ENCODE results near the gene MKRN1.

The MKRN1 gene

GRCh38 chr7:140475747-140476333 is 3.5 kb downstream of the MKRN1 start:
- Histone ChIP-seq H3K4me3 (ENCODE audit: insufficient read depth in 1 of 2, low read depth in 1 of 2, low read length in 2 of 2) (no peak overlapping the region), H2BK5ac (ENCODE audit: low read depth, low read length, poor library complexity, severe bottlenecking) (no peak overlapping the region), H4K91ac (ENCODE audit: low read length) (no peak overlapping the region), H3K9me3 (ENCODE audit: control insufficient read depth, low read length) (no peaks in the 10 kb centered on the region), H3K4me2 (ENCODE audit: low read length, poor library complexity, severe bottlenecking) (no peak overlapping the region), H3K4ac (ENCODE audit: low read depth in 1 of 2, low read length in 2 of 2) (no peak overlapping the region), H3K9ac (ENCODE audit: low read length) (no peak overlapping the region), H3K79me1 (replicated peaks; ENCODE audit: low read length, poor library complexity, severe bottlenecking) (peaks cover 7% of the 10 kb centered on the region), H2BK15ac (ENCODE audit: low read depth, poor library complexity, severe bottlenecking) (no peak overlapping the region), H3K27me3 (ENCODE audit: control insufficient read depth in 1 of 2, insufficient read depth in 1 of 2, low read length in 2 of 2) (no peaks in the 10 kb centered on the region), H3K27ac (ENCODE audit: low read length, poor library complexity, severe bottlenecking) (no peak overlapping the region), H3K14ac (ENCODE audit: low read length in 2 of 2) (no peak overlapping the region), H2BK120ac (ENCODE audit: low read depth, low read length) (no peak overlapping the region), H2BK12ac (ENCODE audit: low read length in 2 of 2) (no peak overlapping the region), H3K23ac (ENCODE audit: low read length in 2 of 2) (no peak overlapping the region), H3K36me3 (ENCODE audit: control insufficient read depth in 1 of 2, insufficient read depth in 2 of 2, low read depth in 1 of 2, low read length in 2 of 2) (peaks cover 0 to 4% of the 10 kb centered on the region in 2 experiments), H4K8ac (ENCODE audit: low read length) (no peak overlapping the region), H3K4me1 (ENCODE audit: control insufficient read depth, insufficient read depth, low read depth, low read length) (peaks cover 2% of the 10 kb centered on the region), H2AFZ (ENCODE audit: low read depth, low read length) (no peak overlapping the region), H2AK5ac (ENCODE audit: low read length, severe bottlenecking) (no peak overlapping the region), H3K18ac (ENCODE audit: low read depth in 1 of 2, low read length in 2 of 2) (no peak overlapping the region)
- peak; percentile 58 for DNase-seq
- WGBS = 82% methylated on average over 1 of the region's 2 CpGs

DNA sequence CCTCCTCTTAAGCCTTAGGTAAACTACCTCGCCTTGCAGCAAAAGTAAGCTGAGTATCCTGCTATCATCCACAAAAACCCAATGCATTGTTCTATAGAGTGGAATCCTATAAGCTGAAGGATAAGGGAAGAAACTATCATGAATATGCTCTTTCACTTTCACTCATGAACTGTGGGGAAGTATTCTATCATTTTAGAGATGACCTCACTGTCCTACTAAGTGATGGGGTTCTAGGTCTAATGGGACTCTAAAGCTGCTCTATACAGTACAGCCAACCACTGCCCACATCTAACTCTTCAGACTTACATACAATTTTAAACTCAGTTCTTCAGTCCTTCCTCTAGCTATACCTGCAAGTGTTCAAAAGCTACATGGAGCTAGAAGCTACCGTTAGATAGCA is 16.2 kb downstream of the MKRN1 start:
- Histone ChIP-seq H4K91ac (ENCODE audit: low read length) (no peak overlapping the region), H3K4me1 (ENCODE audit: control insufficient read depth, insufficient read depth, low read depth, low read length) (no peaks in the 10 kb centered on the region), H2BK120ac (ENCODE audit: low read depth, low read length) (no peak overlapping the region), H2AFZ (ENCODE audit: low read depth, low read length) (no peak overlapping the region), H3K4me2 (ENCODE audit: low read length, poor library complexity, severe bottlenecking) (no peak overlapping the region), H3K27ac (ENCODE audit: low read length, poor library complexity, severe bottlenecking) (no peak overlapping the region), H3K79me1 (replicated peaks; ENCODE audit: low read length, poor library complexity, severe bottlenecking) (peaks cover 42% of the 10 kb centered on the region), H3K23ac (ENCODE audit: low read length in 2 of 2) (no peak overlapping the region), H3K4ac (ENCODE audit: low read depth in 1 of 2, low read length in 2 of 2) (no peak overlapping the region), H2AK5ac (ENCODE audit: low read length, severe bottlenecking) (no peak overlapping the region), H3K18ac (ENCODE audit: low read depth in 1 of 2, low read length in 2 of 2) (no peak overlapping the region), H3K9me3 (ENCODE audit: control insufficient read depth, low read length) (no peaks in the 10 kb centered on the region), H3K36me3 (ENCODE audit: control insufficient read depth in 1 of 2, insufficient read depth in 2 of 2, low read depth in 1 of 2, low read length in 2 of 2) (peaks cover 43 to 76% of the 10 kb centered on the region in 2 experiments), H3K27me3 (ENCODE audit: control insufficient read depth in 1 of 2, insufficient read depth in 1 of 2, low read length in 2 of 2) (no peaks in the 10 kb centered on the region), H4K8ac (ENCODE audit: low read length) (no peak overlapping the region), H2BK5ac (ENCODE audit: low read depth, low read length, poor library complexity, severe bottlenecking) (no peak overlapping the region), H3K9ac (ENCODE audit: low read length) (no peak overlapping the region), H2BK15ac (ENCODE audit: low read depth, poor library complexity, severe bottlenecking) (no peak overlapping the region), H3K4me3 (ENCODE audit: insufficient read depth in 1 of 2, low read depth in 1 of 2, low read length in 2 of 2) (no peak overlapping the region), H3K14ac (ENCODE audit: low read length in 2 of 2) (no peak overlapping the region), H2BK12ac (ENCODE audit: low read length in 2 of 2) (no peak overlapping the region)
- 92% methylated on average over 1 of the region's 2 CpGs for WGBS
- no peak for DNase-seq

DNA sequence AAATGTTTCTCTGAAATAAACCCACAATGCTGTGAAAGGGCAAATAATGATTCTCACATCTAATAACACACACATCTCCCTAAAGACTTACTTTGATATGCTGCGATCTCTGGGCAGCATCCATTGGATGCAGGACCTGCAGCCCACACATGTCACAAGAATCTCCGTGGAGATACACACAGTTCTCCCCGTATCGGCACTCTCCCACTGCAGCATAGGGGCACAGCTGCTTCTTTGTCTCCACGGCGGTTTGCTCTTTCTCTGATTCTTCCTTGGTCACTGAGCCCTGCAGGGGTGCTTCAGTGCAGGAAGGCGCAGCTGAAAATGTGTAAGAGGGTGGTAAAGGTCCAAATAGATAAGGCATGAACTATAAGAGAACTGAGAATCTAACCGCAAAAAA is 20.4 kb downstream of the MKRN1 start:
- no peak overlapping the region for H2BK12ac ChIP-seq (ENCODE audit: low read length in 2 of 2)
- peaks cover 34 to 88% of the 10 kb centered on the region in 2 experiments for H3K36me3 ChIP-seq (ENCODE audit: control insufficient read depth in 1 of 2, insufficient read depth in 2 of 2, low read depth in 1 of 2, low read length in 2 of 2)
- no peak overlapping the region for H4K91ac ChIP-seq (ENCODE audit: low read length)
- H3K27ac ChIP-seq (ENCODE audit: low read length, poor library complexity, severe bottlenecking) = no peak overlapping the region
- H3K14ac ChIP-seq (ENCODE audit: low read length in 2 of 2) = no peak overlapping the region
- H2BK15ac ChIP-seq (ENCODE audit: low read depth, poor library complexity, severe bottlenecking) = no peak overlapping the region
- H3K79me1 ChIP-seq (replicated peaks; ENCODE audit: low read length, poor library complexity, severe bottlenecking) = peaks cover 29% of the 10 kb centered on the region
- H3K4me3 ChIP-seq (ENCODE audit: insufficient read depth in 1 of 2, low read depth in 1 of 2, low read length in 2 of 2) = no peak overlapping the region
- H3K27me3 ChIP-seq (ENCODE audit: control insufficient read depth in 1 of 2, insufficient read depth in 1 of 2, low read length in 2 of 2) = no peaks in the 10 kb centered on the region
- no peak overlapping the region for H2BK5ac ChIP-seq (ENCODE audit: low read depth, low read length, poor library complexity, severe bottlenecking)
- no peak overlapping the region for H3K4me2 ChIP-seq (ENCODE audit: low read length, poor library complexity, severe bottlenecking)
- no peak overlapping the region for H4K8ac ChIP-seq (ENCODE audit: low read length)
- H2AFZ ChIP-seq (ENCODE audit: low read depth, low read length) = no peak overlapping the region
- DNase-seq = no peak
- no peak overlapping the region for H3K18ac ChIP-seq (ENCODE audit: low read depth in 1 of 2, low read length in 2 of 2)
- WGBS = over 99% methylated on average over 7 of the region's 8 CpGs
- no peak overlapping the region for H3K9ac ChIP-seq (ENCODE audit: low read length)
- H3K4me1 ChIP-seq (ENCODE audit: control insufficient read depth, insufficient read depth, low read depth, low read length) = peaks cover 4% of the 10 kb centered on the region
- no peak overlapping the region for H2BK120ac ChIP-seq (ENCODE audit: low read depth, low read length)
- no peak overlapping the region for H3K4ac ChIP-seq (ENCODE audit: low read depth in 1 of 2, low read length in 2 of 2)
- no peak overlapping the region for H2AK5ac ChIP-seq (ENCODE audit: low read length, severe bottlenecking)
- H3K23ac ChIP-seq (ENCODE audit: low read length in 2 of 2) = no peak overlapping the region
- H3K9me3 ChIP-seq (ENCODE audit: control insufficient read depth, low read length) = no peaks in the 10 kb centered on the region

DNA sequence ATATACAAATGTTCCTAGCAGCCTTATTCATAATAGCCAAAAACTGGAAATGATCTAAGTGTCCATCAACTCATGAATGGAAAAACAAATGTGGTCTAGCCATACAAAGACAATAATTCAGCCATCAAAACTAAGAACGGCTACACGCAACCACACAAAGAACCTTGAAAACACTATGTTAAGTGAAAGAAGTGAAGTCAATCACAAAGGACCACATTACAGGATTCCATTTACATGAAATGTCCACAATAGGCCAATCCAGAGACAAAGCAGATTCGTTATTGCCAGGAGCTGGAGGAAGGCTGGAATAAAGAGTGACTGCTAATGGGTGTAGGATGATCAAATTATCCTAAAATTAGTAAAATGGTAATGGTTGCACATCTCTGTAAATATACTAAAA is 21.1 kb downstream of the MKRN1 start:
- H3K23ac ChIP-seq (ENCODE audit: low read length in 2 of 2) = no peak overlapping the region
- no peaks in the 10 kb centered on the region for H3K9me3 ChIP-seq (ENCODE audit: control insufficient read depth, low read length)
- H3K4me2 ChIP-seq (ENCODE audit: low read length, poor library complexity, severe bottlenecking) = no peak overlapping the region
- no peak overlapping the region for H2BK15ac ChIP-seq (ENCODE audit: low read depth, poor library complexity, severe bottlenecking)
- peaks cover 33 to 93% of the 10 kb centered on the region in 2 experiments for H3K36me3 ChIP-seq (ENCODE audit: control insufficient read depth in 1 of 2, insufficient read depth in 2 of 2, low read depth in 1 of 2, low read length in 2 of 2)
- no peak overlapping the region for H3K9ac ChIP-seq (ENCODE audit: low read length)
- peaks cover 4% of the 10 kb centered on the region for H3K4me1 ChIP-seq (ENCODE audit: control insufficient read depth, insufficient read depth, low read depth, low read length)
- DNase-seq = no peak
- H2BK120ac ChIP-seq (ENCODE audit: low read depth, low read length) = no peak overlapping the region
- H3K27ac ChIP-seq (ENCODE audit: low read length, poor library complexity, severe bottlenecking) = no peak overlapping the region
- H3K27me3 ChIP-seq (ENCODE audit: control insufficient read depth in 1 of 2, insufficient read depth in 1 of 2, low read length in 2 of 2) = no peaks in the 10 kb centered on the region
- no peak overlapping the region for H3K4ac ChIP-seq (ENCODE audit: low read depth in 1 of 2, low read length in 2 of 2)
- no peak overlapping the region for H2AFZ ChIP-seq (ENCODE audit: low read depth, low read length)
- peaks cover 32% of the 10 kb centered on the region for H3K79me1 ChIP-seq (replicated peaks; ENCODE audit: low read length, poor library complexity, severe bottlenecking)
- no peak overlapping the region for H4K91ac ChIP-seq (ENCODE audit: low read length)
- WGBS = 100% methylated on average over 2 of the region's 3 CpGs
- H4K8ac ChIP-seq (ENCODE audit: low read length) = no peak overlapping the region
- no peak overlapping the region for H2BK12ac ChIP-seq (ENCODE audit: low read length in 2 of 2)
- no peak overlapping the region for H3K18ac ChIP-seq (ENCODE audit: low read depth in 1 of 2, low read length in 2 of 2)
- H3K14ac ChIP-seq (ENCODE audit: low read length in 2 of 2) = no peak overlapping the region
- no peak overlapping the region for H2BK5ac ChIP-seq (ENCODE audit: low read depth, low read length, poor library complexity, severe bottlenecking)
- H3K4me3 ChIP-seq (ENCODE audit: insufficient read depth in 1 of 2, low read depth in 1 of 2, low read length in 2 of 2) = no peak overlapping the region
- no peak overlapping the region for H2AK5ac ChIP-seq (ENCODE audit: low read length, severe bottlenecking)
